Glomerular visceral epithelial cell (primary cell): Measurements from ENCODE around the gene CCSAP.
"Not testable (repeated sequence)": the region's sequence is repeated elsewhere in the genome, so short reads cannot be mapped to it uniquely, and the experiment has no call there.

Experiments
- DNase-seq: peaks from one replicate; pipeline ENCODE4 v3.0.0-alpha.2; 2016; ENCODE audit errors: extremely low spot score

CCSAP gene, protein sequence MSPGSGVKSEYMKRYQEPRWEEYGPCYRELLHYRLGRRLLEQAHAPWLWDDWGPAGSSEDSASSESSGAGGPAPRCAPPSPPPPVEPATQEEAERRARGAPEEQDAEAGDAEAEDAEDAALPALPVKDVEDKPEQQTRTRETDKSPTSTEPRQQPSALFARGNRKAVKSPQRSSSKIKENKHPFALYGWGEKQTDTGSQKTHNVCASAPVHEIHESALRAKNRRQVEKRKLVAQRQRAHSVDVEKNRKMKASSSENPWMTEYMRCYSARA

DNA sequence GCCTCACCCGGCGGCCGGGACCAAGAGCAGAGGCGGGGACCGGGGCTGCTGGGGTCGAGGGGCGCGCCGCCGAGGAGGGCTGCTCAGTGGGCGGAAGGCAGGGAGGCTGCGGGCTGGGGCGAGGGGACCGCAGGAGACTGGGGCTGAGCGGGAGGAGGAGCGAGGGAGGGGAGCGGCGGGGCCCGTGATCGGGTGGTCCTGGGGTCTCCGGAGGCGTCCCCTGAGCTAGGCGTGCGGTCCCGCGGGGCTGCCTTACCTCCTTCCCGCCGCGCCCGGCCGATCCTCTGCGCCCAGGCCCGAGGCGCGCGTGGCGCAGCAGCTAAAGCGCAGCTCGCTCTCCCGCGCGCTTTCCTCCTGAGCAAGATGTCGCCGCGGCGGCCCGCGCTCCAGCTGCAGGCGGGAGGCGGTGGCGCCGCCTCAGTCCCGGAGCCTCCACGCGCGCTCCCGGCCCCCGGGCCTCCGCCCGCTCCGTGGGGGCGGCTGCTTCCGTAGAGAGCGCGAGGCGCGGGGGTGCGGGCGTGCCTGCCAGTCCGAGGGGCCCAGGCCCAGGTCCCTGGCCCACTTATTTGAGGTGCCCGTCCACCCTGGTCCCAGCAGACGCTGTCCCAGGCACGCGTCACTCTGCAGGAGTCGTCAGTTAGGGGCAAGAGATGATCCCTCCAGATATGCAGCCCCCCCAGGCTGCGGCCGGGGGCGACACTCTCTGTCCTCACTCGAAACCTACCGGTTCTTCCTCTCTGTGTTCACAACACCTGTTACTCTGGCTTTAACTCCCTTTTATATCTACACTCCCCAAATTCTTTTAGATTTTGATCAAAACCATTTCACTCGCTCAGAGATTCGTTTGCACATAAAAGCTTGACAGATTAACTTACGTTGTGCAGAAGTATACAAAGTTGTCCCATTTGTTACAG lies at the start of gene CCSAP:
CCSAP (minus strand) TSS at position 392 of the 914 bp plus-strand sequence. CDS start 582 bp downstream, outside the sequence.
- DNase-seq = peak; percentile 40

DNA sequence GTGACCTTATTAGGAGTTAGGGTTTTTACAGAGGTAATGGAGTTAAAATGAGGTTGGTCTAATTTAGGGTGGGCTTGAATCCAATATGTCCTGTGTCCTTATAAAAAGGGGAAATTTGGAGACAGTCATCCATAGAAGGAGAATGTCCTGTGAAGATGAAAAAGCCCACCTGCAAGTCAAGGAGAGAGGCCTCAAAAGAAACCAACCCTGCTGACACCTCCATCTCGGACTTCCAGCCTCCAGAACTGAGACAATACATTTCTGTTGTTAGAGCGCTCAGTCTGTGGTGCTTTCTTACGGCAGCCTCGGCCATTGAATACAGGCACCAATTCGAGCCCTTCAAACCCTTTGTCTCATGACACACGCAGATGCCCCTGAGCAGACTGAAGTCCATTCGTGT lies 47.3 kb upstream of the CCSAP start:
- DNase-seq = no peak

DNA sequence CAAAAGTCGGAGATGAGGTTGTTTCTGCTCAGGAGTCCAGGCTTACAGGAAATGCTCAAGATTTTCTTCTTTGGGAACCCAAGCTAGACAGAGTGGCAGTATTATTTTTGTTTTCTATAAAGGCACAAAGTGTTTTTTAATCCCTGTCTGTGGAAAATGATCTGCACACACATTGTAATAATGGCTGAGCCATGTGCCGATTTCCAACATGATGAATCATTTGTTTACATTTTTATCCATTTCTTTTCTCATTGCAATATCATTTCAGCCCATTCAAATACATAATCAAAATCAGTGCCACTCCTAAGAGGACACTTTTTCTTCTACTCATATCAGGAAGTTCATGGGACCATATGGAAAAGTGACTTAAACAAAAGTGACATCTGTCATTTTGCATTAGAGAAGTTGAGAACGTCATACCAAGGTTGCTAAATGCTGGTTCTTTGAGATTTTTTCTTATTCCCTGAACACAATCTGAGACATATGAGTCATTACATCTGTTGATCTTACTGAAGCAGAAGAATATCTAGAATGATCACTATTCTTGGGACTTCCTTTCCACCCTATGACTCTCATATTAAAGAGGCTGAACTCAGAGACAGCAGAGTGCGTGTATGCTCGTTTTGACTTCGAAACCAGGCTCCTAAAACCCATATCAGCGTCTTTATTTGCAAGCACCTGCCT lies 46.2 kb upstream of the CCSAP start:
- DNase-seq = no peak

DNA sequence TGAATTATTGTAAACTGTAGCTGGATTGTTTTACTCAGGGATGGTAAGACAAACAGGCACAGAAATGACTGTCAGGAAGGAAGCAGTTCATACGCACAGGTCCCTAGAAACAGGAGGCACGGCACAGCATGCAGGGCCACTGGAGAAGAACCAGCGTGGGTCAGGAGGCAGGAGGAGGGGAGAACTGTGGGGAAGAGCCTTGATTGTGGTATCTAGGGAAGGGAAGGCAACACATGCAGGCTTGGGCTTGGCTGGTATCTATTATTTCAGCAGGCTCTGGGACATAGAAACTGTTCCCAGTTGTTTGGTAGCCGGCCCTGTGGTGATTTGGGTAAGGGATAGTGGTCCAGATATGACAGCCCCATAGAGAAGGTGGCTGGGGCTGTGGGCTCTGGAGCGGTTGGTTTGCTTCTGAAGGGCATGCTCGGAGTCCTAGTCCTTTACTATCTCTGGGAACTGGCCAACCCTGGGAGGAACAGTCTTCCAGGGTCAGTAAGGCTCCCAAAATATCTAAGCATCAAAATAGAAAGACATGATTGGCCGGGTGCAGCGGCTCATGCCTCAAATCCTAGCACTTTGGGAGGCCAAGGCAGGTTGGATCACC lies 43.1 kb upstream of the CCSAP start:
- DNase-seq = no peak

DNA sequence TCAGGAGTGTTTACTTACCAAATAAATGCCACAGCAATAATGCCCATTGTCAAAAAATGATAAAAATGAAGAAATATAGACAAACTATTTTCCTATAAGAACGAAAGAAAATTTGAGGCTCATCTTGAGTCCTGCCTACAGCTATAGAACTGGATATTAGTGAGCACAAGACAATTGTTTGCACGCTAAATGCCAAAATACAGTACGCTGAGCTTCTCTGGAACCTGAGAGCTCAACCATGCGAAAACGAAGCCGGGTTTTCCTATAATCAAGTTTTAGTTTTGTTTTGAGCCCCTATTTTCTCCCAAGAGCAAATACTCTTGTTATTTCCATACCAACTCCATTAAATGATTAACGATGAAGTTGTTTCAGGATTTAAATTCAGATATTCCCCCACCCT lies 42.0 kb upstream of the CCSAP start:
- DNase-seq = no peak

DNA sequence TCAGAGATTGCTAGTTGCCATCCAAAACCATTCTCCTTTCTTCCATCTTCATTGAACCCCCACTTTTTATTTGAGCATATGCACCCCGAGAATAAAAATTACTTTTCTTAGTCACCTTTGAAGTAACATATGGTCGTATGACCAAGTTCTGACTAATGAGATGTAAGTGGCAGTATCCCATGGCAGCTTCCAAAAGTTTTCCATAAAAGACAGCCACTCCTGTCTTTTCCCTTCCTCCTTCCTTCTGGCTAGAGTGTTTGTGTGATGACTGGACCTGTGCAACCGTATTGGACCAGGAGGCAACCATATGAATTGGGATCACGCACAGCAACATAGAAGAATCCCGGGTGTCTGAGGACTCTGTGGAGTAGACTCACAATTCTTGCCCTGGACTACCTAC lies 41.1 kb upstream of the CCSAP start:
- DNase-seq = no peak

DNA sequence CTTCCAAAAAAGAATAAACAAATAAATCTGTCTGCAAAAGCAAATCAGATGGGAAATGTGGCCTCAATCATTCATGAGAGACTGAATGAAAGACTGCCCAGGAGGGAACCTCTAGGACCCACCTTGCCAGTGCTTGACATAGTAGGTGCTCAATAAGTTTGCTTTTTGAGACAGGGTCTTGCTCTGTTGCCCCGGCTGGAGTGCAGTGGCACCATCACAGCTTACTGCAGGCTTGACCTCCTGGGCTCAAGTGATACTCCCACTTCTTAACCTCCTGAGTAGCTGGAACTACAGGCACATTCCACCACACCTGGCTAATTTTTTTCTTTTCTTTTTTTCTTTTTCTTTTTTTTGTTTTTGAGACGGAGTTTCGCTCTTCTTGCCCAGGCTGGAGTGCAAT lies 40.3 kb upstream of the CCSAP start:
- DNase-seq = no peak

DNA sequence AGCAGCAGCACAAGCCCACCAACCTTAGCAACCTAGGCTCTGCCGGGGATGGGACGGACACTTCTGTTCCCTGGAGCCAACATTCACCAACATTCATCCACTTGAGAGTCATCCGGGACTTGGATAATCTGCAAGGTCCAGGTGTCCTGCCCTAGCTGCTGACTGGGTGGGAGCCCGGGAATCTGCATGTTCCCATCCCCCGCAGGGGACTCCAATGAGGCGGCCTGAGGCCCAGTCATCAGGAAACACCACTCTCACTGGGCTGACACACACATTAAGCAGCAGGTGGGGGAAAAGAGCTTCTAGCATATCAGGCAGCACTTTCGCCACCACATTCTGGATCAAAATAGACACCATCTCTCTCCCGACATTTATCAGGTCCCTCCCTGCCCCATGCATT lies 38.4 kb upstream of the CCSAP start:
- no peak for DNase-seq

DNA sequence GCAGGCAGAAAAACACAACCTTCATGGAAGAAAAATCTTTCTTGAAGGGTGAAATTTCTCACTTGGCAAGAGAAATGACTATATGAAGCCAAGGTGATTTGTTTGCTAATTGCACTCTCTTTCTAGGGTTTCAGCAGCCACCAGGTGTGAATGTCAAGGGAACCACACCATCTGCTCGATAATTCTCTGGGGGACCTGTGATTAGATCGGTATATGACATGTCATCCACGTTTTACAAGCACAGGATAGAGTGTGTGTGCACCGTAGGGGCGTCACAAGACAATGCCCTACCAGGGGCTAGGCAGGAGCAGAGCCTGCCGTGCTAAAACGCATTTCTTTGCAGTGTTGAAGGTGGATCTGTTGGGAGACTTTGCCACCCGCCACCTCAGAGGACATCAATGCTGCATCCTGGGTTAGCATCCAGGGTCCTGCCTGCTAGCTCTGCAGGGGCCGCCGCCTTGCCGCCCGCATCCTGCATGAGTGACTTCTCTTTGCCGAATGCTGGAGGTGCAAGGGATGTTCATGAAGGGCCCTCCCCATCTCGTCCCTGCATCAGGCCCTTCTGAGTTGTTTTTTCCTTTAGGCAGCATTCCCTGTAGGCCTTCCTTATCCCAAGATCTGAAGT lies 37.8 kb upstream of the CCSAP start:
- no peak for DNase-seq

DNA sequence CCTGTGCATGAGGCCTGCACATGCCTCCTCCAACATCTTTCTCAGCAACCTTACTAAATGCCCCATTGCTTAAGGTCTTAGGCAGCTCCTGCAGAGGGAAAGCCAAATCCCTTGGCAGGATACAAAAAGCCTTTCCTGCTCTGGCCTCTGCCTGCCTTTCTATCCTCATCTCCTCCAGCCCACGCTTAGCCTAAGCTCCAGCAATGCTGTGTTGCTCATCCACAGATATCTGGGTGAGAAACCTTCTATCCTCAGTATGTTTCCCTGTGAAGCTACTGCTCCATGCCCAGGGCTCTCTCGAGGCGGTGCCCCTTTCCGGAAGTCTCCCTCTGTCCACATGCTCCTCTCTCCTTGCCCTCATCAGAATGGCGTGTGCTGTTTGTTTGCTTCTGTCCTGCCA lies 37.0 kb upstream of the CCSAP start:
- no peak for DNase-seq

DNA sequence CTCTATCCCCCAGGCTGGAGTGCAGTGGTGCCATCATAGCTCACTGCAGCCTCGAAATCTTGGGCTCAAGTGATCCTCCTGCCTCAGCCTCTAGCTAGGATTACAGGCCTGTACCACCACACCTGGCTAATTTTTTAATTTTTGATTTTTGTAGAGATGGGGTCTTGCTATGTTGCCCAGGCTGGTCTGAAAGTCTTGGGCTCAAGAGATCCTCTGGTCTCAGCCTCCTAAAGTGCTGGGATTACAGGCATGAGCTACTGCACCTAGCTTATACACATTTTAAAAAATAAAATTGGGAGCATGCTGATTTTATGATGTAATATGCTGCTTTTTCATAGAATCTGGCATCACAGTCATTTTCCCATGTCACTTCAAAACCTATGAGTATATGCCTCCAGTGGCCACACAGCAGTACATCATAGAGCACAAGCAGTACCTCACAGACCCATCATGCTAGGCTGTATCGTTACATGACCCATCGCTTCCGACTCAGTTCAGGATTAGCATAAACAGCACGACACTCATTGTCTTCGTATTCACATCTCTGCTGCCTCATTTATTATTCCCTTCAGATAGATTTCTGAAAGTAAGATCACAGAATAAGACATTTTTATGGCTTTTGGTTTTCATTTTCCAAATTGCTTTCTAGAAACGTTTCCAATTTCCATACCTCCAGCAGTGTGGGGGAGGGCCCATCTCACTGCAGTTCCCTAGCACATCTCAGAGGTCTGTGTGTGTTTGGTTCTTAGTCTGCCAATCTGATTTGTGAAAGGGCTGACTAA lies 35.9 kb upstream of the CCSAP start:
- DNase-seq = no peak

DNA sequence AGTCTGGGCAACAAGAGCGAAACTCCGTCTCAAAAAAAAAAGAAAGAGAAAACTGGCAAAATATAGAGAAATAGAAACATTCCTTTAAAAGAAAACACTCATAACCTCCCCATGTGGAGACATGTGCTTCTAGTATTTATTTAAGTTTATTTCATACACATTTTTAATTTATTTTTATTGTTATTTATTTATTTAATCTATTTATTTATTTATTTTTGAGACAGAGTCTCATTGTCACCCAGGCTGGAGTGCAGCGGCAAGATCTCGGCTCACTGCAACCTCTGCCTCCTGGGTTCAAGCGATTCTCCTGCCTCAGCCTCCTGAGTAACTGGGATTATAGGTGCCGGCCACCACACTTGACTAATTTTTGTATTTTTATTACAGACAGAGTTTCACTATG lies 35.2 kb upstream of the CCSAP start:
- DNase-seq = not testable (repeated sequence)

DNA sequence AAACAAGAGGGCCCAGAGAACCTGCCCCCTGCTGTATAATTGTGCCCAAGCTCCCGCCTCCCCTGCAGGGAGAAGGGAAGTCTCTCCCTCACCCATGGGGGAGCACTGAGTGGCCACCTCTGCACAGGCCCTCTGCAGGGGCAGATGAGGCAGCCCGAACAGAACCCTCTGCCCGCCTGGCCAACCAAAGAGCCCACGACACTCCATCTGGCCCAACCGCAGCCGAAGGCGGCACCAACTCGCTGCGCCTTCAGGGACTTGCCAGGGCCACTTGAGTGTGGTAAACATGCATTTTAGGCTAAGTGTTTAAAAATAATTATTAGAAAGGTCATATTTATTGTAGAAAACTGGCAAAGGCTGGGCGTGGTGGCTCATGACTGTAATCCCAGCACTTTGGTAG lies 34.6 kb upstream of the CCSAP start:
- no peak for DNase-seq

DNA sequence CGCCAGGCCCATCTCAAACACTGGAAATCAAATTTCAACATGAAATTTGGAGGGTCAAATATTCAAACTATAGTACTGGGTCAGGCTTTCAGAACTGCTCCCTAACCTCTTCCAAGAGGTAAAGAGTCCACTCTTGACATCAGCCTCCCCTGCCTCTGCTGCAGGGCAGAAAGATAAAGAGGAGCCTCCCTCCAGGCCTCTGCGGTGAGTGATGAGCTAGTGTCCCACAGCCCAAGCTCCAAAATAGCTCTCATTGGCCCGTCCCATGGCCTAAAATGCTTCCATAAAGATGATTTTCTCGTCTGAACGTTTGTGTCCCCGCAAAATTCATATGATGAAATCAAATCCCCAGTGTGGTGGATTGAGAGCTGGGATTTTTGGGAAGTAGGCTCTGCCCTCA lies 33.7 kb upstream of the CCSAP start:
- DNase-seq = no peak

DNA sequence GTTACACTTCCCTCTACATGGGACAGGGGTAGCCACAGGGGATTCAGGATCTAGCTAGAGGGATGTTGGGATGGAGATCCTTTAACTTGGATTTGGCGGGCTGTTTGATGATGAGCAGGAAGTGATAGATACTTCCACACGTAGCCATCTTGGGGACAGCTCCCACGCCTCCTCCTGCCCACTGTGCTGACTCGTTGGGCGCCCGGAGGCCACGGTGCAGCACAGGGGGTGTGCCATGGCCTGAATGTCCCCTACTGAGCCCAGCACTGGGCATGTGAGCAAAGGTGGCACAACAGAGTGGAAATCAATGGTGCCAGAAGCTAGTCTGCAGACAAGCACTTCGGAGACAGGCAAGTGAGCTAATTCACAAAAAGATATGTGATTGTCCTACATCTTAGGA lies 31.6 kb upstream of the CCSAP start:
- DNase-seq = no peak

DNA sequence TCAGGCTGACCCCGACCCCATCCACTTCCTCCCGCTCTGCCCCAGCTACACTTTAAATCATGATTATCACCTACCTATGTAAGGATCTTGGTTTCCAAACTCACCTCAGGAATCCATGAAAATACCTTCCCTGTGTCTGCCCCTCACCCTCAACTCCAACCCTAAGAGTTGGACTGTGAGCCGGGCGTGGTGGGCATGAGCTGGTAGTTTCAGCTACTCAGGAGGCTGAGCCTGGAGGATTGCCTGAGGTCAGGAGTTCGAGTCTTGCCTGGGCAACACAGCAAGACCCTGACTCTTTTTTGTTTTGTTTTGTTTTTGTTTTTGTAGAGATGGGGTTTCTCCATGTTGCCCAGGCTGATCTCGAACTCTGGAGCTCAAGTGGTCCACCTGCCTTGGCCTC lies 30.5 kb upstream of the CCSAP start:
- no peak for DNase-seq

DNA sequence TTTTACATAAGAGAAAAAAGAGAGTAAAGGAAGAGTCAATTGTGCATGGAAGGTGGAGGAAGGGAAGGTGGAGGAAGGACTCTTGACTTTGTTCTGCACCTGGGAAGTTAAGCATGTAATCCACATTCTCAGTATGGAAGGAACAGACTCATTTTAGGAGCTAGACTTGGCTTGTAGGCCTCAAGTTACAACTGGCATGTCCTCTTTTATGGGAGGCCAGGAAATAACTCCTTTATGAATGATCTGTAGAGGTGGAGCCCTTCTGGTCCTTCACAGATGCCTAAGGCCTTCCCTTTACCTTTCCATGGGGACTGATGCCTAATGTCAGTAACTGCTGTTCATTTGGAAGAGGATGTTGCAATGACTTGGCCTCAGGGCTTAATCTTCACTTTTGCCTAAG lies 29.4 kb upstream of the CCSAP start:
- no peak for DNase-seq

DNA sequence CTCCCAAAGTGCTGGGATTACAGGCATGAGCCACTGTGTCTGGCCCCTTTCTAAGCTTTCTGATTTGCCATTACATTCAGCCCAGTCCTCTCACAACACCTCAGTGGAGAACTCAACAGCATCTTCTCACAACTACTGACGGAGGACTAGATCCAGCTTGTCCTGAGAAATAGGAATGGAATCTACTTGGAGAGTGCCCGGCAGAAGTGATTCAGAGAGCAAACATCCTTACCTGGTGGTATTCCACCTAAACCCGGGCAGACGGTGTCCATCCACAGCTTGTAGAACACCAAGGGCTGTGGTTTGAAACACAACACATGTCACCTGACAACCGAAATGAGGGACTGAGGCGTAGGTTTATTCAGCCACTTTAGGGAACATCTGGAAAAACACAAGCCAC lies 28.8 kb upstream of the CCSAP start:
- DNase-seq = no peak

DNA sequence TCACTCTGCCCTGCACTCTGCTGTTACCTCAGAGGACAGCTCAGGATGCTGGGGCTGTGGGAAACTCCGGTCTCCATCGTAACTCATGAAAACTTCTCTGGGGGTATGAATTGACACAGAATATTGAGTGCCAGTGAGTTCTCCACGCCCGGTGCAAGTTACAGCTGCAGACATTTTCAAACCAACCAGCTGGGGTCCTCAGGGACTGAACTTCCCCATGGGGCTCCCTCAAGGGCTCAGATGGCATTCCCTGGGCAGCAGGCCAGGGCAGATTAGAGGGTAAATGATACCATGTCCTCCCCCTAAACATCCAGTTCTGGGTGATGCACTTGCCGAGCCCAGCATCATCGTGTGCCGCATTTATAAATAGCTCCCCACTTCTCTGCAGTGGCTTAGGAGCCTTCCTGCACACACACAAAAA lies 27.8 kb upstream of the CCSAP start:
- DNase-seq = no peak

DNA sequence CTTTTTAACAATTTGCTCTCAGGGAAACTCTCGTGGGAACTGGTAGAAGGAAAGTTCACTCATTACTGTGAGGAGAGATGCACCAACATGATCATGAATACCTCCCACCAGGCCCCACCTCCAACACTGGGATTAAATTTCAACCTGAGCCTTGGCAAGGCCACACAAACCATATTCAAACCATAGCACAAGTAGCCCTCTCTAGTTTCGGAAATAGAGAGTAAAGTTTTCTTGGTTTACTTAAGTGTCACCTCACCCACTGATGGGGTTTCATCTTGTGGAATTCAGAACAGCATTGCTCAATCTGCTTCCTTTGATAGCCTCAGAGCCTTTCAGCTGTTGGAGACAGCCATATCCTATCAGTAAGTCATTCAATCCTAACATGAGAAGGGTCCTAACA lies 25.5 kb upstream of the CCSAP start:
- no peak for DNase-seq

DNA sequence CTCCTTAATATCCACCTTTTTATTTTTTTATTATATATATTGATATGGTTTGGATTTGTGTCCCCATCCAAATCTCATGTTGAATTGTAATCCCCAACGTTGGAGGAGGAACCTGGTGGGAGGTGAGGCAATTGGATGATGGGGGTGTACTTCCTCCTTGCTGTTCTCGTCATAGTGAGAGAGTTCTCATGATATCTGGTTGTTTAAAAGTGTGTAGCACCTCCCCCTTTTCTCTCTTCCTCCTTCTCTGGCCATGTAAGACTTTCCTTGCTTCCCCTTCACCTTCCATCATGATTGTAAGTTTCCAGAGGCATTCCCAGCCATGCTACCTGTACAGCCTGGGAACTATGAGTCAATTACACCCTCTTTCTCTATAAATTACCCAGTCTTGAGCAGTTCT lies 22.7 kb upstream of the CCSAP start:
- no peak for DNase-seq
